ENCODE data around the gene SKIDA1. TPM values are rescaled to one million over a fixed set of nuclear protein-coding genes. Genes with fewer than 3 reads are reported as not detected.
A peak's percentile ranks its signal among the peaks of the same experiment; 100 is the strongest.

SKIDA1 gene
- total RNA-seq, 1 experiment from 2014 or later, result 6.3 TPM

DNA sequence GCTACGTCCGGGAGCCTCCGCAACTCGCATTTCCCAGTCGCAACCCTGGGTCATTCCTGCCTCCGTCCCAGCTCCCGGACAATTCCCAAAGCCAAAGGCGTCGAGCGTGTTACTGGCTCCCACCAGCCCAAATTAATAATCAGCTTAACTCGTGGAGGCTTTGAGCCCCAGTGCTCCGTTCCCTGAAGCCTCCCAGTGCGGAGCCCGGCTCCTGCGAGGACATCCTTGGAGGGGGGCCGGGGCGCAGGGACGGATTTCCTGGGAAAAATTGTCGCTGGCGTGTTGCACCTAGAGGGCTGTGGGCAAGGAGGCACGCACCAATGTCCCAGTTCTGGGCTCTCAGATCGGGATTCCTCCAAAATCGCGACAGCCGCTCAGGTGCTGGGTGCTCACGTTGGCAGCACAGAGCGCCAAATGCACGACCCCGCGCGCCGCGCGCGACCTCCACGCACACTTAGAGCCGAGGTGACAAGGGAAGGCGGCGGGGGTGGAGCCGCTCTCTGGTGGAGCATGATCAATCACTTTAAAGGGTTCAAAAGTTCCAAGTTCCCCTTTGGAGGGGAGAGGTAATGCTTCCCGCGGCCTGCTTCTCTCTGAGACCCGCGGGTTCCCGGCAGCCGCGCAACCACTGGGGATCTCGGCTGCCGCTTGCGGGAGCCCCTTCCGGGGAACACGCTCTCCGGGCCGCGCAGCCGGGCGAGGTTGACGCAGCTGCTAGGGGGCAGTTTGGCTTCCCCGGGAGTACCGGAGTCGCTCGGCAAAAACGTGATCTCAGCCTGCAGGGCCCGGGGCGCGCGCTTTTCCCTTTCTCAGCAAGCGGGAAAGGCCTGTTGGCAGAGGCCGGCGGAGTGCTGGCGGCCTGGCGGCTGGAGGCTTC lies 25.5 kb downstream of the SKIDA1 start:
- Mint-ChIP-seq H3K27ac (ENCODE audit: unreplicated experiment) (no peak overlapping the region), H3K9me3 (ENCODE audit: unreplicated experiment) (no peaks in the 10 kb centered on the region), H3K4me3 (ENCODE audit: unreplicated experiment) (no peak overlapping the region), H3K4me1 (ENCODE audit: low read depth, unreplicated experiment) (peaks cover 7% of the 10 kb centered on the region), H3K36me3 (ENCODE audit: insufficient read depth, unreplicated experiment) (no peaks in the 10 kb centered on the region), H3K27me3 (ENCODE audit: insufficient read depth, unreplicated experiment) (no peaks in the 10 kb centered on the region)
- intact Hi-C loops (cut with micrococcal nuclease; ENCODE audit: unreplicated experiment), result loop anchor here (5.0 to 10.0 kb wide), 2 partner anchors 315 to 328 kb away; no protein-coding TSS in a partner anchor
- no peaks in the 10 kb centered on the region for H3K27me3 ChIP-seq (replicated peaks; ENCODE audit: control insufficient read depth, insufficient read depth, low read length)
- no peak overlapping the region for H3K4me3 ChIP-seq (ENCODE audit: low read depth, low read length)
- no TSS peak for BruUV-seq (replicated peaks)
- no peak for DNase-seq
- no peaks in the 10 kb centered on the region for H3K9me3 ChIP-seq
- CTCF ChIA-PET, result no interaction called here
- no peaks in the 10 kb centered on the region for H3K36me3 ChIP-seq (ENCODE audit: control insufficient read depth, insufficient read depth, low read length)
- TF ChIP-seq, protein P1, sequence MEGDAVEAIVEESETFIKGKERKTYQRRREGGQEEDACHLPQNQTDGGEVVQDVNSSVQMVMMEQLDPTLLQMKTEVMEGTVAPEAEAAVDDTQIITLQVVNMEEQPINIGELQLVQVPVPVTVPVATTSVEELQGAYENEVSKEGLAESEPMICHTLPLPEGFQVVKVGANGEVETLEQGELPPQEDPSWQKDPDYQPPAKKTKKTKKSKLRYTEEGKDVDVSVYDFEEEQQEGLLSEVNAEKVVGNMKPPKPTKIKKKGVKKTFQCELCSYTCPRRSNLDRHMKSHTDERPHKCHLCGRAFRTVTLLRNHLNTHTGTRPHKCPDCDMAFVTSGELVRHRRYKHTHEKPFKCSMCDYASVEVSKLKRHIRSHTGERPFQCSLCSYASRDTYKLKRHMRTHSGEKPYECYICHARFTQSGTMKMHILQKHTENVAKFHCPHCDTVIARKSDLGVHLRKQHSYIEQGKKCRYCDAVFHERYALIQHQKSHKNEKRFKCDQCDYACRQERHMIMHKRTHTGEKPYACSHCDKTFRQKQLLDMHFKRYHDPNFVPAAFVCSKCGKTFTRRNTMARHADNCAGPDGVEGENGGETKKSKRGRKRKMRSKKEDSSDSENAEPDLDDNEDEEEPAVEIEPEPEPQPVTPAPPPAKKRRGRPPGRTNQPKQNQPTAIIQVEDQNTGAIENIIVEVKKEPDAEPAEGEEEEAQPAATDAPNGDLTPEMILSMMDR (IDR thresholded peaks at IDR 0.05; ENCODE audit: insufficient read depth in 1 of 2, low read depth in 1 of 2, low read length in 1 of 2, severe bottlenecking in 1 of 2, unreplicated experiment in 1 of 2), result no peak
- peaks cover 3% of the 10 kb centered on the region; the same call in 1 of the 2 replicates for H3K4me1 ChIP-seq
- POLR2A ChIA-PET, result interaction anchor here (0.6 kb wide), 1 partner anchor 27 kb away, joined by 4 read pairs; no protein-coding TSS in a partner anchor

DNA sequence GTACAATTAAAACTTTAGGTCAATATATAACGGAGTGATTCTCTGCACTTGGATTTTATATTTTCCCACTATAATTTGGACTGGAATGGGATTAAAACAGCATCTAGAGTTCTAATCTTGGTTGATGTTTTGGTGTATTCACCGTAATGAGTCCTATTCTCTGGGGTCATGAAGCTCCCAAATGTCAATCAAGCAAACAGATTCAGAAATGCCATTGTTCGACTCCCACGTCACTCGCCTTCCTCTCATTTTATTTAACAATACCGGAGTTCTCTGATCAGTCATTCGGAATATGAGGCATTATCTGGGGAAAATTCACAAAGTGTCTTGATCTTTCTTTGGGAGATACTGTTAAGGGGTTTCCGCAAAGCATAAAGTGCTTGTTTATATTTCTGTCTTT lies 26.5 kb downstream of the SKIDA1 start:
- Mint-ChIP-seq H3K4me3 (ENCODE audit: unreplicated experiment) (no peak overlapping the region), H3K27ac (ENCODE audit: unreplicated experiment) (no peak overlapping the region), H3K27me3 (ENCODE audit: insufficient read depth, unreplicated experiment) (no peaks in the 10 kb centered on the region), H3K9me3 (ENCODE audit: unreplicated experiment) (no peaks in the 10 kb centered on the region), H3K36me3 (ENCODE audit: insufficient read depth, unreplicated experiment) (no peaks in the 10 kb centered on the region), H3K4me1 (ENCODE audit: low read depth, unreplicated experiment) (peaks cover 7% of the 10 kb centered on the region)
- no peak for DNase-seq
- no peak overlapping the region for H3K4me3 ChIP-seq (ENCODE audit: low read depth, low read length)
- peaks cover 3% of the 10 kb centered on the region; the same call in 1 of the 2 replicates for H3K4me1 ChIP-seq
- intact Hi-C loops (cut with micrococcal nuclease; ENCODE audit: unreplicated experiment), result loop anchor here (5.0 to 10.0 kb wide), 2 partner anchors 316 to 327 kb away; no protein-coding TSS in a partner anchor
- BruUV-seq (replicated peaks), result no TSS peak
- no peaks in the 10 kb centered on the region for H3K36me3 ChIP-seq (ENCODE audit: control insufficient read depth, insufficient read depth, low read length)
- ChIA-PET POLR2A (no interaction called here), CTCF (no interaction called here)
- no peaks in the 10 kb centered on the region for H3K9me3 ChIP-seq
- H3K27me3 ChIP-seq (replicated peaks; ENCODE audit: control insufficient read depth, insufficient read depth, low read length), result no peaks in the 10 kb centered on the region
- TF ChIP-seq, protein P1 (IDR thresholded peaks at IDR 0.05; ENCODE audit: insufficient read depth in 1 of 2, low read depth in 1 of 2, low read length in 1 of 2, severe bottlenecking in 1 of 2, unreplicated experiment in 1 of 2), result no peak

DNA sequence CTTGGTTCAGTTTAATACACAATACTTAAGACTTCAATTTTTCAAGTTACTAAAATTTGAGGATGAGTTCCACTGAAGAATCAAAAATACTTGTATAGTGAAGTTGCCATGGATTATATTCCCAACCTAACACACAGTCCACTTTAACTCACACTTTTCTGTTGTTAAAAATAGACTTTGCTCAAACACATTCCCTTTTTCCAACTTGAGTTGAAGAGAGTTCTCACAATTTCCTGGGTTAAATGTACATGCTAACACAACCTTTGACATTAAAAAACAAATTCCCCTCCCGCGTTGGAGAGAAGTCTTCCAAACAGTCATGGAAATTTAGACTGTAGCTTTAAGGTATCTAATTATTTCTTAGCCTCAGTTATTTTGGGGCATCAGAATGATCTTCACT lies 27.1 kb downstream of the SKIDA1 start:
- peaks cover 4% of the 10 kb centered on the region for H3K4me1 Mint-ChIP-seq (ENCODE audit: low read depth, unreplicated experiment)
- H3K27me3 Mint-ChIP-seq (ENCODE audit: insufficient read depth, unreplicated experiment), result no peaks in the 10 kb centered on the region
- H3K9me3 Mint-ChIP-seq (ENCODE audit: unreplicated experiment), result no peaks in the 10 kb centered on the region
- peak overlapping the region; percentile 85 for H3K4me3 Mint-ChIP-seq (ENCODE audit: unreplicated experiment)
- POLR2A ChIA-PET, result no interaction called here
- TF ChIP-seq, protein P1 (IDR thresholded peaks at IDR 0.05; ENCODE audit: insufficient read depth in 1 of 2, low read depth in 1 of 2, low read length in 1 of 2, severe bottlenecking in 1 of 2, unreplicated experiment in 1 of 2), result no peak
- DNase-seq, result no peak
- H3K27me3 ChIP-seq (replicated peaks; ENCODE audit: control insufficient read depth, insufficient read depth, low read length), result no peaks in the 10 kb centered on the region
- CTCF ChIA-PET, result no interaction called here
- no peaks in the 10 kb centered on the region for H3K9me3 ChIP-seq
- intact Hi-C loops (cut with micrococcal nuclease; ENCODE audit: unreplicated experiment), result loop anchor here (5.0 to 10.0 kb wide), 2 partner anchors 316 to 326 kb away; no protein-coding TSS in a partner anchor
- H3K4me3 ChIP-seq (ENCODE audit: low read depth, low read length), result no peak overlapping the region
- H3K36me3 Mint-ChIP-seq (ENCODE audit: insufficient read depth, unreplicated experiment), result no peaks in the 10 kb centered on the region
- no TSS peak for BruUV-seq (replicated peaks)
- H3K36me3 ChIP-seq (ENCODE audit: control insufficient read depth, insufficient read depth, low read length), result no peaks in the 10 kb centered on the region
- peaks cover 3% of the 10 kb centered on the region; the same call in 1 of the 2 replicates for H3K4me1 ChIP-seq
- H3K27ac Mint-ChIP-seq (ENCODE audit: unreplicated experiment), result no peak overlapping the region

Data from Caco-2 (cell line).